Keratinocyte (primary cell): ENCODE data around the gene ZCWPW1.

Experiments
- EZH2 ChIP-seq: IDR thresholded peaks from one replicate; pipeline ENCODE4 v1.6.1; 2012; ENCODE audit warnings: inconsistent platforms, mild to moderate bottlenecking, low read length, moderate library complexity
- TF ChIP-seq, protein P1 (sequence below), 3 experiments: IDR thresholded peaks in 1 of 3; conservative IDR thresholded peaks in 1 of 3; optimal IDR thresholded peaks in 1 of 3; 2 replicates in 2 of 3; 3 replicates in 1 of 3; pipeline versions ENCODE3 to v1.5.1; 2011; ENCODE audit warnings: low read length in 3 of 3, mild to moderate bottlenecking in 3 of 3, moderate library complexity in 2 of 3, control low read depth in 1 of 3, inconsistent platforms in 1 of 3; ENCODE audit not compliant: insufficient read depth in 2 of 3; ENCODE audit errors: extremely low read depth in 1 of 3

DNA sequence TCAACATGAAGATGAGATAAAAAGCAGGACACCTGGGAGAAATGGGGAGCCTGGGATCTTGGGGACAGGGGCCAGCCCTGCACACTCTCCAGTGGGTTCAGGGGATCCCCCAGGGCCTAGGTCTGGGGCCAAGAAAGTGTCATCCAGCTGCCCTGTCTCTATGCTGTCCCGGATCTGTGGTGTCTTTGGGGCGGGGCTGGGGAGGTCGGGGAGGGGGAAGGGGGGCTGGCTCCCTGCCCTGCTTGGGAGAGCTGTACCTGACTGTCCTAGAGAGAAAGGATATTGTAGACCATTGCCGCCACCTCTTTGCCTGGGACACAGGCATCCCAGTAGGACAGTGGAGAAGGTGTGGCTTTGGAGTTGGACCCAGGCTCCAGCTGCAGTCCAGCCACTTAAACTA is 42.5 kb upstream of the ZCWPW1 start:
- TF ChIP-seq, protein P1, sequence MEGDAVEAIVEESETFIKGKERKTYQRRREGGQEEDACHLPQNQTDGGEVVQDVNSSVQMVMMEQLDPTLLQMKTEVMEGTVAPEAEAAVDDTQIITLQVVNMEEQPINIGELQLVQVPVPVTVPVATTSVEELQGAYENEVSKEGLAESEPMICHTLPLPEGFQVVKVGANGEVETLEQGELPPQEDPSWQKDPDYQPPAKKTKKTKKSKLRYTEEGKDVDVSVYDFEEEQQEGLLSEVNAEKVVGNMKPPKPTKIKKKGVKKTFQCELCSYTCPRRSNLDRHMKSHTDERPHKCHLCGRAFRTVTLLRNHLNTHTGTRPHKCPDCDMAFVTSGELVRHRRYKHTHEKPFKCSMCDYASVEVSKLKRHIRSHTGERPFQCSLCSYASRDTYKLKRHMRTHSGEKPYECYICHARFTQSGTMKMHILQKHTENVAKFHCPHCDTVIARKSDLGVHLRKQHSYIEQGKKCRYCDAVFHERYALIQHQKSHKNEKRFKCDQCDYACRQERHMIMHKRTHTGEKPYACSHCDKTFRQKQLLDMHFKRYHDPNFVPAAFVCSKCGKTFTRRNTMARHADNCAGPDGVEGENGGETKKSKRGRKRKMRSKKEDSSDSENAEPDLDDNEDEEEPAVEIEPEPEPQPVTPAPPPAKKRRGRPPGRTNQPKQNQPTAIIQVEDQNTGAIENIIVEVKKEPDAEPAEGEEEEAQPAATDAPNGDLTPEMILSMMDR (optimal IDR thresholded peaks at IDR 0.05 in 1 of 3, IDR thresholded peaks at IDR 0.05 in 1 of 3, conservative IDR thresholded peaks at IDR 0.05 in 1 of 3; ENCODE audit: extremely low read depth in 1 of 3, insufficient read depth in 2 of 3, low read length in 3 of 3): no peak
- TF ChIP-seq EZH2: no peak
